GM12801 (cell line): Measurements from ENCODE around the gene GAPDH.

Experiments used
- CTCF ChIP-seq: IDR thresholded peaks from one replicate; pipeline ENCODE4 v1.5.1; 2011; ENCODE audit warnings: control low read depth; ENCODE audit not compliant: insufficient read length; ENCODE audit errors: extremely low read depth

GAPDH gene

GRCh38 chr12:6500466-6500865 is 33.9 kb upstream of the GAPDH start:
- TF ChIP-seq CTCF = no peak

GRCh38 chr12:6507102-6507998 is 27.0 kb upstream of the GAPDH start:
- no peak for TF ChIP-seq CTCF

- TF ChIP-seq CTCF = no peak
Measured at GRCh38 chr12:6508087-6508486, 26.2 kb upstream of the GAPDH start.

GRCh38 chr12:6520186-6520585 is 14.1 kb upstream of the GAPDH start:
- TF ChIP-seq CTCF = no peak

- TF ChIP-seq CTCF = no peak
Measured at GRCh38 chr12:6522193-6522592, 12.1 kb upstream of the GAPDH start.

GRCh38 chr12:6523708-6524107 is 10.6 kb upstream of the GAPDH start:
- TF ChIP-seq CTCF = no peak

GRCh38 chr12:6524648-6525047 is 9.7 kb upstream of the GAPDH start:
- no peak for TF ChIP-seq CTCF

GRCh38 chr12:6526201-6526600 is 8.1 kb upstream of the GAPDH start:
- no peak for TF ChIP-seq CTCF
